ENCODE results near the gene EXOG. TPM values are rescaled to one million over a fixed set of nuclear protein-coding genes. Genes with fewer than 3 reads are reported as not detected.

EXOG gene
- total and polyA plus RNA-seq, 2 of the 13 experiments (the other 11 are each of a cell fraction or from before 2014, with no cell fraction given), result 5.5 to 9.5 TPM

DNA sequence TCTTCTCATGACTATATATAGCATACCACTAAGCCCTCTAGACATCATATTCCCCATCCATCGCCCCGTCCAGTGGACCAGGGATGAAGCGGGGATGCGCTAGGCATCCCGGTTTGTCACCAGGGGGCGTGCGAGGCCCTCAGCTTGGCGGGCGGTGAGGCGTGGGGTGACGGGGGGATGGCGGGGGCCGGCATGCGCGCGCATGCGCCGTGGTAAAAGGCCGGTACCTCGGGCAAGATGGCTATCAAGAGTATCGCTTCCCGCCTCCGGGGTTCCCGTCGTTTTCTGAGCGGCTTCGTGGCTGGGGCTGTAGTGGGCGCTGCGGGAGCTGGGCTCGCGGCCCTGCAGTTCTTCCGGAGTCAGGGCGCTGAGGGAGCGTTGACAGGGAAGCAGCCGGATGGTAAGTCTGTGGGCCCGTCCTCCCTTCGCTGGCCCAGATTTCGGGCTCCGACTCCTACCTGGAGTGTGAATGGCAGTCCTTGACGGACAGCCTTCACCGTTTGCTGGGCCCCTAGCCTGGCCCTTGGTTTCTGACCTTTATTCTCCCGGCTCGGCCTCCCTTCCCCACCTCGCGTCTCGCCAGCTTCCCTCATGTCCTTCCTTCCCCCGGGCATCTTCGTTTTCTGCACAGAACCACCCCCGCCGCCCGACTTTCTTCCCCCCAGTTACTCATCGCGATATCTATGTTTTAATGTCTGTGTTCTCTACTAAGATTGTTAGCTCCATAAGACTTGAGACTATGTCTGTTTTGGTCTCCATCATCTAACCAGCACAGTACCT lies at the start of gene EXOG (continued):
- TF ChIP-seq, protein P1, sequence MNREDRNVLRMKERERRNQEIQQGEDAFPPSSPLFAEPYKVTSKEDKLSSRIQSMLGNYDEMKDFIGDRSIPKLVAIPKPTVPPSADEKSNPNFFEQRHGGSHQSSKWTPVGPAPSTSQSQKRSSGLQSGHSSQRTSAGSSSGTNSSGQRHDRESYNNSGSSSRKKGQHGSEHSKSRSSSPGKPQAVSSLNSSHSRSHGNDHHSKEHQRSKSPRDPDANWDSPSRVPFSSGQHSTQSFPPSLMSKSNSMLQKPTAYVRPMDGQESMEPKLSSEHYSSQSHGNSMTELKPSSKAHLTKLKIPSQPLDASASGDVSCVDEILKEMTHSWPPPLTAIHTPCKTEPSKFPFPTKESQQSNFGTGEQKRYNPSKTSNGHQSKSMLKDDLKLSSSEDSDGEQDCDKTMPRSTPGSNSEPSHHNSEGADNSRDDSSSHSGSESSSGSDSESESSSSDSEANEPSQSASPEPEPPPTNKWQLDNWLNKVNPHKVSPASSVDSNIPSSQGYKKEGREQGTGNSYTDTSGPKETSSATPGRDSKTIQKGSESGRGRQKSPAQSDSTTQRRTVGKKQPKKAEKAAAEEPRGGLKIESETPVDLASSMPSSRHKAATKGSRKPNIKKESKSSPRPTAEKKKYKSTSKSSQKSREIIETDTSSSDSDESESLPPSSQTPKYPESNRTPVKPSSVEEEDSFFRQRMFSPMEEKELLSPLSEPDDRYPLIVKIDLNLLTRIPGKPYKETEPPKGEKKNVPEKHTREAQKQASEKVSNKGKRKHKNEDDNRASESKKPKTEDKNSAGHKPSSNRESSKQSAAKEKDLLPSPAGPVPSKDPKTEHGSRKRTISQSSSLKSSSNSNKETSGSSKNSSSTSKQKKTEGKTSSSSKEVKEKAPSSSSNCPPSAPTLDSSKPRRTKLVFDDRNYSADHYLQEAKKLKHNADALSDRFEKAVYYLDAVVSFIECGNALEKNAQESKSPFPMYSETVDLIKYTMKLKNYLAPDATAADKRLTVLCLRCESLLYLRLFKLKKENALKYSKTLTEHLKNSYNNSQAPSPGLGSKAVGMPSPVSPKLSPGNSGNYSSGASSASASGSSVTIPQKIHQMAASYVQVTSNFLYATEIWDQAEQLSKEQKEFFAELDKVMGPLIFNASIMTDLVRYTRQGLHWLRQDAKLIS (CRISPR knock-in tag; IDR thresholded peaks at IDR 0.05), result no peak
- TF ChIP-seq ZBTB7A (CRISPR knock-in tag; IDR thresholded peaks at IDR 0.05), result no peak
- TF ChIP-seq NKX3-1 (CRISPR knock-in tag; IDR thresholded peaks at IDR 0.05), result 0 out of 2 replicates have a peak, but pooled peaks have one; percentile 48
- TF ChIP-seq NR2F1 (CRISPR knock-in tag; IDR thresholded peaks at IDR 0.05), result no peak
- no peak for TF ChIP-seq ZNF256 (CRISPR knock-in tag; conservative IDR thresholded peaks at IDR 0.05)
- TF ChIP-seq, protein P2, sequence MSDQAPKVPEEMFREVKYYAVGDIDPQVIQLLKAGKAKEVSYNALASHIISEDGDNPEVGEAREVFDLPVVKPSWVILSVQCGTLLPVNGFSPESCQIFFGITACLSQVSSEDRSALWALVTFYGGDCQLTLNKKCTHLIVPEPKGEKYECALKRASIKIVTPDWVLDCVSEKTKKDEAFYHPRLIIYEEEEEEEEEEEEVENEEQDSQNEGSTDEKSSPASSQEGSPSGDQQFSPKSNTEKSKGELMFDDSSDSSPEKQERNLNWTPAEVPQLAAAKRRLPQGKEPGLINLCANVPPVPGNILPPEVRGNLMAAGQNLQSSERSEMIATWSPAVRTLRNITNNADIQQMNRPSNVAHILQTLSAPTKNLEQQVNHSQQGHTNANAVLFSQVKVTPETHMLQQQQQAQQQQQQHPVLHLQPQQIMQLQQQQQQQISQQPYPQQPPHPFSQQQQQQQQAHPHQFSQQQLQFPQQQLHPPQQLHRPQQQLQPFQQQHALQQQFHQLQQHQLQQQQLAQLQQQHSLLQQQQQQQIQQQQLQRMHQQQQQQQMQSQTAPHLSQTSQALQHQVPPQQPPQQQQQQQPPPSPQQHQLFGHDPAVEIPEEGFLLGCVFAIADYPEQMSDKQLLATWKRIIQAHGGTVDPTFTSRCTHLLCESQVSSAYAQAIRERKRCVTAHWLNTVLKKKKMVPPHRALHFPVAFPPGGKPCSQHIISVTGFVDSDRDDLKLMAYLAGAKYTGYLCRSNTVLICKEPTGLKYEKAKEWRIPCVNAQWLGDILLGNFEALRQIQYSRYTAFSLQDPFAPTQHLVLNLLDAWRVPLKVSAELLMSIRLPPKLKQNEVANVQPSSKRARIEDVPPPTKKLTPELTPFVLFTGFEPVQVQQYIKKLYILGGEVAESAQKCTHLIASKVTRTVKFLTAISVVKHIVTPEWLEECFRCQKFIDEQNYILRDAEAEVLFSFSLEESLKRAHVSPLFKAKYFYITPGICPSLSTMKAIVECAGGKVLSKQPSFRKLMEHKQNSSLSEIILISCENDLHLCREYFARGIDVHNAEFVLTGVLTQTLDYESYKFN (CRISPR knock-in tag; conservative IDR thresholded peaks at IDR 0.05), result 0 out of 2 replicates have a peak, but pooled peaks have one; percentile 22
- TF ChIP-seq, protein P3, sequence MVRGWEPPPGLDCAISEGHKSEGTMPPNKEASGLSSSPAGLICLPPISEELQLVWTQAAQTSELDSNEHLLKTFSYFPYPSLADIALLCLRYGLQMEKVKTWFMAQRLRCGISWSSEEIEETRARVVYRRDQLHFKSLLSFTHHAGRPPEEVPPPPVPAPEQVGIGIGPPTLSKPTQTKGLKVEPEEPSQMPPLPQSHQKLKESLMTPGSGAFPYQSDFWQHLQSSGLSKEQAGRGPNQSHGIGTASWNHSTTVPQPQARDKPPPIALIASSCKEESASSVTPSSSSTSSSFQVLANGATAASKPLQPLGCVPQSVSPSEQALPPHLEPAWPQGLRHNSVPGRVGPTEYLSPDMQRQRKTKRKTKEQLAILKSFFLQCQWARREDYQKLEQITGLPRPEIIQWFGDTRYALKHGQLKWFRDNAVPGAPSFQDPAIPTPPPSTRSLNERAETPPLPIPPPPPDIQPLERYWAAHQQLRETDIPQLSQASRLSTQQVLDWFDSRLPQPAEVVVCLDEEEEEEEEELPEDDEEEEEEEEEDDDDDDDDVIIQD (CRISPR knock-in tag; IDR thresholded peaks at IDR 0.05; ENCODE audit: low read depth), result 0 out of 2 replicates have a peak, but pooled peaks have one; percentile 54
- no peak for TF ChIP-seq MYNN (CRISPR knock-in tag; IDR thresholded peaks at IDR 0.05; ENCODE audit: low read depth)
- TF ChIP-seq, protein P4, sequence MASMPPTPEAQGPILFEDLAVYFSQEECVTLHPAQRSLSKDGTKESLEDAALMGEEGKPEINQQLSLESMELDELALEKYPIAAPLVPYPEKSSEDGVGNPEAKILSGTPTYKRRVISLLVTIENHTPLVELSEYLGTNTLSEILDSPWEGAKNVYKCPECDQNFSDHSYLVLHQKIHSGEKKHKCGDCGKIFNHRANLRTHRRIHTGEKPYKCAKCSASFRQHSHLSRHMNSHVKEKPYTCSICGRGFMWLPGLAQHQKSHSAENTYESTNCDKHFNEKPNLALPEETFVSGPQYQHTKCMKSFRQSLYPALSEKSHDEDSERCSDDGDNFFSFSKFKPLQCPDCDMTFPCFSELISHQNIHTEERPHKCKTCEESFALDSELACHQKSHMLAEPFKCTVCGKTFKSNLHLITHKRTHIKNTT (CRISPR knock-in tag; IDR thresholded peaks at IDR 0.05), result no peak
- TF ChIP-seq, protein P5, sequence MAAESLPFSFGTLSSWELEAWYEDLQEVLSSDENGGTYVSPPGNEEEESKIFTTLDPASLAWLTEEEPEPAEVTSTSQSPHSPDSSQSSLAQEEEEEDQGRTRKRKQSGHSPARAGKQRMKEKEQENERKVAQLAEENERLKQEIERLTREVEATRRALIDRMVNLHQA (CRISPR knock-in tag; IDR thresholded peaks at IDR 0.05), result no peak
- TF ChIP-seq, protein P6, sequence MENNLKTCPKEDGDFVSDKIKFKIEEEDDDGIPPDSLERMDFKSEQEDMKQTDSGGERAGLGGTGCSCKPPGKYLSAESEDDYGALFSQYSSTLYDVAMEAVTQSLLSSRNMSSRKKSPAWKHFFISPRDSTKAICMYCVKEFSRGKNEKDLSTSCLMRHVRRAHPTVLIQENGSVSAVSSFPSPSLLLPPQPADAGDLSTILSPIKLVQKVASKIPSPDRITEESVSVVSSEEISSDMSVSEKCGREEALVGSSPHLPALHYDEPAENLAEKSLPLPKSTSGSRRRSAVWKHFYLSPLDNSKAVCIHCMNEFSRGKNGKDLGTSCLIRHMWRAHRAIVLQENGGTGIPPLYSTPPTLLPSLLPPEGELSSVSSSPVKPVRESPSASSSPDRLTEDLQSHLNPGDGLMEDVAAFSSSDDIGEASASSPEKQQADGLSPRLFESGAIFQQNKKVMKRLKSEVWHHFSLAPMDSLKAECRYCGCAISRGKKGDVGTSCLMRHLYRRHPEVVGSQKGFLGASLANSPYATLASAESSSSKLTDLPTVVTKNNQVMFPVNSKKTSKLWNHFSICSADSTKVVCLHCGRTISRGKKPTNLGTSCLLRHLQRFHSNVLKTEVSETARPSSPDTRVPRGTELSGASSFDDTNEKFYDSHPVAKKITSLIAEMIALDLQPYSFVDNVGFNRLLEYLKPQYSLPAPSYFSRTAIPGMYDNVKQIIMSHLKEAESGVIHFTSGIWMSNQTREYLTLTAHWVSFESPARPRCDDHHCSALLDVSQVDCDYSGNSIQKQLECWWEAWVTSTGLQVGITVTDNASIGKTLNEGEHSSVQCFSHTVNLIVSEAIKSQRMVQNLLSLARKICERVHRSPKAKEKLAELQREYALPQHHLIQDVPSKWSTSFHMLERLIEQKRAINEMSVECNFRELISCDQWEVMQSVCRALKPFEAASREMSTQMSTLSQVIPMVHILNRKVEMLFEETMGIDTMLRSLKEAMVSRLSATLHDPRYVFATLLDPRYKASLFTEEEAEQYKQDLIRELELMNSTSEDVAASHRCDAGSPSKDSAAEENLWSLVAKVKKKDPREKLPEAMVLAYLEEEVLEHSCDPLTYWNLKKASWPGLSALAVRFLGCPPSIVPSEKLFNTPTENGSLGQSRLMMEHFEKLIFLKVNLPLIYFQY (CRISPR knock-in tag; IDR thresholded peaks at IDR 0.05; ENCODE audit: borderline replicate concordance), result 0 out of 2 replicates have a peak, but pooled peaks have one; percentile 49
